ENCODE results near the gene WWC2. TPM values are rescaled to one million over a fixed set of nuclear protein-coding genes. Genes with fewer than 3 reads are reported as not detected.

The WWC2 gene
- total RNA-seq, 1 donor from 2014 or later: 109 TPM

- Histone ChIP-seq H3K27me3 (ENCODE audit: low read depth) (no peaks in the 10 kb centered on the region), H3K9me3 (no peaks in the 10 kb centered on the region), H3K4me3 (no peak overlapping the region), H3K36me3 (no peaks in the 10 kb centered on the region), H3K4me1 (no peaks in the 10 kb centered on the region), H3K27ac (no peak overlapping the region)
- ATAC-seq (no peak), DNase-seq (no peak)
- intact Hi-C loops (cut with DNase I): no loop called here
- TF ChIP-seq CTCF (IDR thresholded peaks at IDR 0.05): no peak
These were observed 263.0 kb downstream of the WWC2 start for GRCh38 chr4:183362036-183362435.

GRCh38 chr4:183362916-183363542 is 264.0 kb downstream of the WWC2 start:
- ATAC-seq (no peak), DNase-seq (no peak)

GRCh38 chr4:183364025-183364424 is 265.0 kb downstream of the WWC2 start:
- Histone ChIP-seq H3K27ac (no peak overlapping the region), H3K9me3 (no peaks in the 10 kb centered on the region), H3K27me3 (ENCODE audit: low read depth) (no peaks in the 10 kb centered on the region), H3K4me1 (no peaks in the 10 kb centered on the region), H3K4me3 (no peak overlapping the region), H3K36me3 (no peaks in the 10 kb centered on the region)
- TF ChIP-seq CTCF (IDR thresholded peaks at IDR 0.05): no peak
- ATAC-seq (no peak), DNase-seq (no peak)
- intact Hi-C loops (cut with DNase I): no loop called here

More at GRCh38 chr4:183362916-183363542, 264.0 kb downstream of the WWC2 start:
- Histone ChIP-seq H3K4me1 (no peaks in the 10 kb centered on the region), H3K9me3 (no peaks in the 10 kb centered on the region), H3K27me3 (ENCODE audit: low read depth) (no peaks in the 10 kb centered on the region), H3K4me3 (no peak overlapping the region), H3K36me3 (no peaks in the 10 kb centered on the region), H3K27ac (no peak overlapping the region)
- TF ChIP-seq CTCF (IDR thresholded peaks at IDR 0.05): no peak
- intact Hi-C loops (cut with DNase I): no loop called here

DNA sequence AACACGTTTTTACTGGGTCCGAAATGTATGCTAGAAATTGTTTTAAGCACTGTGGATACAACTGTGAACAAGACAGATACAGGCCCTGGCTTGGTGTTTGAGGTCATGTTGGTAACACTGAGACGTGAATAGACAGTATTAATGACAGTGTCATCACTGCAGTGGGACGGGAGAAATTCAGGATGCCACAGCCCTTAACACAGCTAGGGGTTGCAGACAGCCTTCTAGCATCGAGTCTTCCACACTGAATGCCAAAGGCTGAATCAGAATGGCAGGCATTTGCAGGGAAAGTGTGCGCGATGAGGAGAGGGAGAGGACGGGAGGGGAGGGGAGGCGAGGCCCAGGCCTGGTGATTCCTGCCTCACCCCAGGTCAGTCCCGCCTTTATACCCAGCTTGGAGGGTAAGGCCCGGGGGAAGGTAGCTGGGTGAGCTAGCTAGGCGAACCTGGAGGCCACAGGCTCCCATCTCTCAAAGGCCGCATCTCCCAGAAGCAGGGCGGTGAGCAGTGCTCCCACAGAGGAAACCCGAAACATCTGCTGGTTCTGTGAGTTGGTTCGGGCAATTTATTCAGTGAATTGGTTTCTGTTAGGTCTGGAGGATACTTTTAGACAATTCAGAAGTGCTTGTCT is 267.3 kb downstream of the WWC2 start:
- no peak overlapping the region for H3K4me3 ChIP-seq
- H3K36me3 ChIP-seq: no peaks in the 10 kb centered on the region
- intact Hi-C loops (cut with DNase I): no loop called here
- no peaks in the 10 kb centered on the region for H3K4me1 ChIP-seq
- H3K27ac ChIP-seq: no peak overlapping the region
- H3K9me3 ChIP-seq: no peaks in the 10 kb centered on the region
- ATAC-seq (no peak), DNase-seq (no peak)
- H3K27me3 ChIP-seq (ENCODE audit: low read depth): no peaks in the 10 kb centered on the region
- TF ChIP-seq CTCF (IDR thresholded peaks at IDR 0.05): no peak

- Histone ChIP-seq H3K36me3 (no peaks in the 10 kb centered on the region), H3K27me3 (ENCODE audit: low read depth) (no peaks in the 10 kb centered on the region), H3K27ac (no peak overlapping the region), H3K4me1 (no peaks in the 10 kb centered on the region), H3K9me3 (no peaks in the 10 kb centered on the region), H3K4me3 (no peak overlapping the region)
- TF ChIP-seq CTCF (IDR thresholded peaks at IDR 0.05): no peak
- ATAC-seq: no peak
- DNase-seq: no peak
- intact Hi-C loops (cut with DNase I): no loop called here
These were observed 270.0 kb downstream of the WWC2 start for GRCh38 chr4:183369073-183369472.

Other genes with a start within 250 kb of the WWC2 start
- 90.1 TPM for gene DCTD, start 181.9 kb upstream of the WWC2 start, total RNA-seq
- not detected for gene CLDN22, start 221.0 kb downstream of the WWC2 start, total RNA-seq
- not detected for gene CLDN24, start 223.2 kb downstream of the WWC2 start, total RNA-seq

Measured in lower lobe of right lung (tissue), 2 donors.